Lung (tissue), 12 donors: ENCODE results near the gene DNAJC4. TPM values are rescaled to one million over a fixed set of nuclear protein-coding genes. Genes with fewer than 3 reads are reported as not detected.

ENCODE experiments used
- ATAC-seq: fragments of 200-7000 bp; cut with Tn5 transposase; one replicate; pipeline ENCODE4 v1.9.1; 2020; ENCODE audit warnings: moderate number of reproducible peaks; ENCODE audit not compliant: insufficient read depth, low FRiP score
- DNase-seq, 3 donors: peaks; one replicate each; pipeline ENCODE4 v3.0.0-alpha.2; 2013 to 2017
- H3K27ac ChIP-seq, 2 donors: one replicate each; pipeline ENCODE4 v1.5.1; 2013; ENCODE audit warnings: mild to moderate bottlenecking in 2 of 2, moderate library complexity in 2 of 2, control low read depth in 1 of 2, inconsistent platforms in 1 of 2, low read depth in 1 of 2, low read length in 1 of 2
- H3K27me3 ChIP-seq, 3 donors: one replicate each; pipeline ENCODE4 v1.5.1; 2013; ENCODE audit warnings: low read length in 2 of 3; ENCODE audit not compliant: control insufficient read depth in 3 of 3, insufficient read depth in 3 of 3
- H3K36me3 ChIP-seq, 4 donors: one replicate each; pipeline ENCODE4 v1.5.1; 2013; ENCODE audit warnings: low read length in 4 of 4, mild to moderate bottlenecking in 1 of 4, moderate library complexity in 1 of 4; ENCODE audit not compliant: control insufficient read depth in 4 of 4, insufficient read depth in 4 of 4
- H3K4me1 ChIP-seq, 5 donors: one replicate each; pipeline ENCODE4 v1.5.1; 2013; ENCODE audit warnings: low read length in 5 of 5, mild to moderate bottlenecking in 2 of 5, moderate library complexity in 1 of 5; ENCODE audit not compliant: control insufficient read depth in 5 of 5, insufficient read depth in 5 of 5
- H3K4me3 ChIP-seq: one replicate; pipeline ENCODE4 v1.5.1; 2013; ENCODE audit warnings: mild to moderate bottlenecking, control low read depth, moderate library complexity
- H3K9ac ChIP-seq, 2 donors: one replicate each; pipeline ENCODE4 v1.5.1; 2013; ENCODE audit warnings: low read length in 2 of 2, control low read depth in 1 of 2; ENCODE audit not compliant: insufficient read depth in 1 of 2
- H3K9me3 ChIP-seq, 4 donors: one replicate each; pipeline ENCODE4 v1.5.1; 2013; ENCODE audit warnings: low read length in 3 of 4, mild to moderate bottlenecking in 1 of 4, moderate library complexity in 1 of 4; ENCODE audit not compliant: control insufficient read depth in 4 of 4, insufficient read depth in 3 of 4
- WGBS, 2 donors: extraction: QIAGEN DNeasy Blood & Tissue Kit; methylation state at CpG; one replicate each; pipeline ENCODE4 v1.1.7; 2013; 5-methylcytosine and 5-hydroxymethylcytosine counted together
- polyA plus RNA-seq, 2 donors: library from polyadenylated mRNA; stranded (reverse); fragments of 200-250 nt; gene quantifications; one replicate each; pipeline ENCODE4 v1.2.1, GENCODE V29; 2013
- total RNA-seq, 2 donors: library from RNA; depleted of rRNA in 1 of 2; stranded (reverse); fragments of >200 nt in 1 of 2; gene quantifications; one replicate each; pipeline ENCODE4 v1.2.1, GENCODE V29; 2014 to 2021
- TF ChIP-seq, protein P1 (sequence below): IDR thresholded peaks from 2 replicates; pipeline ENCODE4 v1.5.1; 2012; ENCODE audit warnings: mild to moderate bottlenecking; ENCODE audit errors: control extremely low read depth, extremely low read depth
- donor health status: control.
- donor health status: control.
- donor health status: Bipolar disorder and iron deficiency.
- donor health status: healthy.
- donor health status: DM: yes; HTN: yes; CAD: no.

Gene DNAJC4
- total and polyA plus RNA-seq, 4 donors, result 22.7 to 58.4 (median 34.4) TPM

GRCh38 chr11:64255135-64256128 is 25.1 kb downstream of the DNAJC4 start:
- no peaks in the 10 kb centered on the region for H3K27me3 ChIP-seq
- TF ChIP-seq, protein P1, sequence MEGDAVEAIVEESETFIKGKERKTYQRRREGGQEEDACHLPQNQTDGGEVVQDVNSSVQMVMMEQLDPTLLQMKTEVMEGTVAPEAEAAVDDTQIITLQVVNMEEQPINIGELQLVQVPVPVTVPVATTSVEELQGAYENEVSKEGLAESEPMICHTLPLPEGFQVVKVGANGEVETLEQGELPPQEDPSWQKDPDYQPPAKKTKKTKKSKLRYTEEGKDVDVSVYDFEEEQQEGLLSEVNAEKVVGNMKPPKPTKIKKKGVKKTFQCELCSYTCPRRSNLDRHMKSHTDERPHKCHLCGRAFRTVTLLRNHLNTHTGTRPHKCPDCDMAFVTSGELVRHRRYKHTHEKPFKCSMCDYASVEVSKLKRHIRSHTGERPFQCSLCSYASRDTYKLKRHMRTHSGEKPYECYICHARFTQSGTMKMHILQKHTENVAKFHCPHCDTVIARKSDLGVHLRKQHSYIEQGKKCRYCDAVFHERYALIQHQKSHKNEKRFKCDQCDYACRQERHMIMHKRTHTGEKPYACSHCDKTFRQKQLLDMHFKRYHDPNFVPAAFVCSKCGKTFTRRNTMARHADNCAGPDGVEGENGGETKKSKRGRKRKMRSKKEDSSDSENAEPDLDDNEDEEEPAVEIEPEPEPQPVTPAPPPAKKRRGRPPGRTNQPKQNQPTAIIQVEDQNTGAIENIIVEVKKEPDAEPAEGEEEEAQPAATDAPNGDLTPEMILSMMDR, result no peak
- peaks cover 0 to 18% (median 9%) of the 10 kb centered on the region in 5 donors for H3K4me1 ChIP-seq
- no peak overlapping the region for H3K9ac ChIP-seq
- no peaks in the 10 kb centered on the region for H3K9me3 ChIP-seq
- DNase-seq (no peak), ATAC-seq (no peak)
- H3K27ac ChIP-seq, result no peak overlapping the region
- no peak overlapping the region for H3K4me3 ChIP-seq
- peaks cover 0 to 48% (median 15%) of the 10 kb centered on the region in 4 donors for H3K36me3 ChIP-seq
- WGBS, 2 donors, result 92 to 96% methylated on average over 35 of the region's 35 CpGs

GRCh38 chr11:64256300-64256699 is 26.0 kb downstream of the DNAJC4 start:
- no peak overlapping the region for H3K27ac ChIP-seq
- 90 to 93% methylated on average over 14 to 15 of the region's 15 CpGs for WGBS, 2 donors
- ATAC-seq (no peak), DNase-seq (no peak)
- H3K36me3 ChIP-seq, result peaks cover 0 to 51% (median 15%) of the 10 kb centered on the region in 4 donors
- TF ChIP-seq, protein P1, result no peak
- no peaks in the 10 kb centered on the region for H3K9me3 ChIP-seq
- peaks cover 0 to 12% (median 9%) of the 10 kb centered on the region in 5 donors for H3K4me1 ChIP-seq
- H3K9ac ChIP-seq, result no peak overlapping the region
- H3K27me3 ChIP-seq, result no peaks in the 10 kb centered on the region
- no peak overlapping the region for H3K4me3 ChIP-seq

- TF ChIP-seq, protein P1, result no peak
- no peaks in the 10 kb centered on the region for H3K27me3 ChIP-seq
- H3K4me3 ChIP-seq, result no peak overlapping the region
- WGBS, 2 donors, result 90 to 94% methylated on average over 24 of the region's 24 CpGs
- DNase-seq (no peak), ATAC-seq (no peak)
- H3K4me1 ChIP-seq, result no peaks in the 10 kb centered on the region
- no peak overlapping the region for H3K9ac ChIP-seq
- H3K36me3 ChIP-seq, result peaks cover 0 to 71% (median 15%) of the 10 kb centered on the region in 4 donors
- H3K9me3 ChIP-seq, result no peaks in the 10 kb centered on the region
- H3K27ac ChIP-seq, result no peak overlapping the region
Measured at GRCh38 chr11:64258356-64258755, 28.0 kb downstream of the DNAJC4 start.
